CD8-positive, alpha-beta memory T cell (primary cell): ENCODE results near the gene ZSCAN10. TPM values are rescaled to one million over a fixed set of nuclear protein-coding genes. Genes with fewer than 3 reads are reported as not detected.
A peak's percentile ranks its signal among the peaks of the same experiment; 100 is the strongest.

Experiments
- CTCF ChIA-PET: fragments of 350-600 bp; sonication (Branson Sonifier 250); formaldehyde crosslinking; loops from one replicate; lab custom pipeline; 2021; ENCODE audit warnings: antibody characterized with exemption; lab: Charles Lee
- POLR2A ChIA-PET: fragments of 350-600 bp; sonication (Branson Sonifier 250); formaldehyde crosslinking; loops from one replicate; lab custom pipeline; 2021; ENCODE audit warnings: antibody characterized with exemption; lab: Charles Lee
- DNase-seq, 5 donors: peaks; one replicate each; pipeline versions ENCODE4 v3.0.0 to v3.0.0-alpha.2; 2020 to 2022; ENCODE audit warnings: mixed read lengths in 1 of 5
- H3K27ac ChIP-seq: one replicate; pipeline ENCODE4 v1.7.0; 2013; ENCODE audit warnings: low read depth, mild to moderate bottlenecking, low read length, moderate library complexity
- H3K27me3 ChIP-seq: 2 replicates; pipeline ENCODE4 v1.7.0; 2013; ENCODE audit warnings: low read length, mild to moderate bottlenecking; ENCODE audit not compliant: insufficient read depth, poor library complexity, severe bottlenecking
- H3K36me3 ChIP-seq: 2 replicates; pipeline ENCODE4 v1.7.0; 2013; ENCODE audit warnings: mild to moderate bottlenecking, low read length, moderate library complexity; ENCODE audit not compliant: insufficient read depth
- H3K4me1 ChIP-seq: 2 replicates; pipeline ENCODE4 v1.7.0; 2013; ENCODE audit warnings: mild to moderate bottlenecking, low read length, moderate library complexity; ENCODE audit not compliant: insufficient read depth
- H3K4me3 ChIP-seq: 2 replicates; pipeline ENCODE4 v1.7.0; 2013; ENCODE audit warnings: mild to moderate bottlenecking, low read length
- H3K9me3 ChIP-seq: 2 replicates; pipeline ENCODE4 v1.7.0; 2013; ENCODE audit warnings: mild to moderate bottlenecking, low read length
- H3K27ac Mint-ChIP-seq, 8 donors: one replicate each; pipeline ENCODE4 v1.8.0; 2020 to 2021; ENCODE audit warnings: mixed read lengths in 8 of 8, mild to moderate bottlenecking in 6 of 8, inconsistent platforms in 3 of 8, moderate library complexity in 3 of 8
- H3K27me3 Mint-ChIP-seq, 2 donors: one replicate each; pipeline ENCODE4 v1.8.0; 2020 to 2021; ENCODE audit warnings: mixed read lengths in 2 of 2, mild to moderate bottlenecking in 1 of 2, moderate library complexity in 1 of 2
- H3K36me3 Mint-ChIP-seq, 3 donors: one replicate each; pipeline ENCODE4 v1.8.0; 2020 to 2021; ENCODE audit warnings: mixed read lengths in 3 of 3, inconsistent platforms in 1 of 3, mild to moderate bottlenecking in 1 of 3
- H3K4me1 Mint-ChIP-seq, 3 donors: one replicate each; pipeline ENCODE4 v1.8.0; 2020 to 2021; ENCODE audit warnings: mixed read lengths in 3 of 3, inconsistent platforms in 1 of 3, mild to moderate bottlenecking in 1 of 3
- H3K4me3 Mint-ChIP-seq, 7 donors: one replicate each; pipeline ENCODE4 v1.8.0; 2020 to 2021; ENCODE audit warnings: mixed read lengths in 7 of 7, mild to moderate bottlenecking in 6 of 7, moderate library complexity in 4 of 7, inconsistent platforms in 2 of 7
- H3K9me3 Mint-ChIP-seq, 5 donors: one replicate each; pipeline ENCODE4 v1.8.0; 2020 to 2022; ENCODE audit warnings: mixed read lengths in 5 of 5, mild to moderate bottlenecking in 3 of 5, moderate library complexity in 2 of 5, inconsistent platforms in 1 of 5
- polyA plus RNA-seq: library from polyadenylated mRNA; unstranded; fragments of 300-500 nt; fragmentation: Illumina TruSeq; gene quantifications from one replicate; pipeline ENCODE4 v1.2.3, GENCODE V29; 2021
- total RNA-seq, 2 experiments: library from RNA; stranded (reverse); gene quantifications; one replicate each; pipeline ENCODE4 v1.2.3, GENCODE V29; 2021

ZSCAN10 gene
- total and polyA plus RNA-seq, 3 experiments from 2014 or later: 0.15 TPM; not detected in 2

DNA sequence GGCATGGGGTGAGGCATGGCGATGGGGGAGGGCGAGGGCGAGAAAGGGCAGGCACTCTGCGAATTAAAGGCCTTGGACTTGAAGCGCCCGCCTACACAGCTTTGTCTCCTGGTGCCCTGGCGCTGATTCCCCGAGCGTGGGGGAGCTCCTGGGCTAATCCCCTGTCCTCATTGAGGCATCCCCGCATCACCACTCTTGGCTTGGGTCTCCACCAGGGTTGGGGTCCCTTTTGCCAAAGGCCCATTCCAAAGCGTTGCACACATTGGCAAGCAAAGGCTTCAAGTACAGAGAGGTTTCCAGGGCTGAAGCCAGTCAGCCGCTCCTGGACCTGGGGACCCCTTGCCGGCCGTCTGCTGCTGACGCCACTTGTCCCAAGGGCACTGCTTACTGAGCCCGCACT lies 21.3 kb upstream of the ZSCAN10 start:
- DNase-seq: no peak
- H3K36me3 Mint-ChIP-seq: peaks cover 0 to 6% (median 0%) of the 10 kb centered on the region in 3 donors
- no peak overlapping the region for H3K27ac ChIP-seq
- no peaks in the 10 kb centered on the region for H3K27me3 Mint-ChIP-seq
- POLR2A ChIA-PET: interaction anchor here (0.5 to 1.6 kb wide), 2 partner anchors 12 to 92 kb away, joined by 3 read pairs; no protein-coding TSS in a partner anchor
- no peaks in the 10 kb centered on the region for H3K36me3 ChIP-seq
- H3K9me3 Mint-ChIP-seq: no peaks in the 10 kb centered on the region
- peaks cover 11% of the 10 kb centered on the region for H3K4me1 ChIP-seq
- no peak overlapping the region for H3K4me3 Mint-ChIP-seq
- H3K27me3 ChIP-seq: no peaks in the 10 kb centered on the region
- no peaks in the 10 kb centered on the region for H3K9me3 ChIP-seq
- no peak overlapping the region for H3K27ac Mint-ChIP-seq
- peaks cover 14 to 24% (median 17%) of the 10 kb centered on the region in 3 donors for H3K4me1 Mint-ChIP-seq
- H3K4me3 ChIP-seq: no peak overlapping the region
- CTCF ChIA-PET: interaction anchor here (0.7 to 2.4 kb wide), 5 partner anchors 9 to 146 kb away, joined by 3 to 13 read pairs (median 4); no protein-coding TSS in a partner anchor

DNA sequence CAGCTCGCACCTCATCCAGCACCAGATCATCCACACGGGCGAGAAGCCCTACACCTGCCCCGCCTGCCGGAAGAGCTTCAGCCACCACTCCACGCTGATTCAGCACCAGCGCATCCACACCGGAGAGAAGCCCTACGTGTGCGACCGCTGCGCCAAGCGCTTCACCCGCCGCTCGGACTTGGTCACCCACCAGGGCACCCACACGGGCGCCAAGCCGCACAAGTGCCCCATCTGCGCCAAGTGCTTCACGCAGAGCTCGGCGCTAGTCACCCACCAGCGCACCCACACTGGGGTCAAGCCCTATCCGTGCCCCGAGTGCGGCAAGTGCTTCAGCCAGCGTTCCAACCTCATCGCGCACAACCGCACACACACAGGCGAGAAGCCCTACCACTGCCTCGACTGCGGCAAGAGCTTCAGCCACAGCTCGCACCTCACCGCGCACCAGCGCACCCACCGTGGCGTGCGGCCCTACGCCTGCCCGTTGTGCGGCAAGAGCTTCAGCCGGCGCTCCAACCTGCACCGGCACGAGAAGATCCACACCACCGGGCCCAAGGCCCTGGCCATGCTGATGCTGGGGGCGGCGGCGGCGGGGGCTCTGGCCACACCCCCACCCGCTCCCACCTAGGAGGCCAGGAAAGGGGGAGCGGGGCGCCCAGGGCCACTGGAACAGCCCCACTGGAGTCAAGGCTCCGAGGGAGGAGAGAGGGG lies 20.8 kb upstream of the ZSCAN10 start:
- H3K27me3 Mint-ChIP-seq: no peaks in the 10 kb centered on the region

DNA sequence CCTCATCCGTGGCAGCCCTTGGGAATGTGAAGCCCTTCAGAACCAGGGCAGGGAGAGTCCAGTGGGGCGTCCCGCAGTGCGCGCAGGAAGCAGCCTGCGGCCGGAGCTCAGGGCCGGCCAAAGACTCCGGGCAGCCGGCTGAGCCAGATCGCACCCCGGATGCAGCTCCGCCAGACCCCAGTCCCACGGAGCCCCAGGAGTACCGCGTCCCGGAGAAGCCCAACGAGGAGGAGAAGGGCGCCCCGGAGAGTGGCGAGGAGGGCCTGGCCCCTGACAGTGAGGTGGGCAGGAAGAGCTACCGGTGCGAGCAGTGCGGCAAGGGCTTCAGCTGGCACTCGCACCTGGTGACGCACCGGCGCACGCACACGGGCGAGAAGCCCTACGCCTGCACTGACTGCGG lies 20.2 kb upstream of the ZSCAN10 start:
- Histone ChIP-seq H3K36me3 (no peaks in the 10 kb centered on the region), H3K9me3 (no peaks in the 10 kb centered on the region), H3K27me3 (no peaks in the 10 kb centered on the region), H3K27ac (no peak overlapping the region), H3K4me3 (no peak overlapping the region), H3K4me1 (peaks cover 8% of the 10 kb centered on the region)
- POLR2A ChIA-PET: interaction anchor here (1.6 kb wide), 1 partner anchor 90 kb away, joined by 3 read pairs; no protein-coding TSS in a partner anchor
- peaks cover 7 to 14% (median 10%) of the 10 kb centered on the region in 3 donors for H3K4me1 Mint-ChIP-seq
- H3K4me3 Mint-ChIP-seq: no peak overlapping the region
- no peaks in the 10 kb centered on the region for H3K27me3 Mint-ChIP-seq
- no peaks in the 10 kb centered on the region for H3K9me3 Mint-ChIP-seq
- CTCF ChIA-PET: interaction anchor here (1.1 to 2.4 kb wide), 4 partner anchors 10 to 87 kb away, joined by 3 to 13 read pairs (median 4); no protein-coding TSS in a partner anchor
- no peak overlapping the region for H3K27ac Mint-ChIP-seq
- H3K36me3 Mint-ChIP-seq: peaks cover 0 to 3% (median 1%) of the 10 kb centered on the region in 3 donors
- no peak for DNase-seq

More for the DNA sequence above, 20.8 kb upstream of the ZSCAN10 start:
- CTCF ChIA-PET: interaction anchor here (0.7 to 2.4 kb wide), 6 partner anchors 10 to 147 kb away, joined by 3 to 13 read pairs (median 4); no protein-coding TSS in a partner anchor
- peaks cover 0 to 6% (median under 1%) of the 10 kb centered on the region in 3 donors for H3K36me3 Mint-ChIP-seq
- POLR2A ChIA-PET: interaction anchor here (1.6 kb wide), 1 partner anchor 91 kb away, joined by 3 read pairs; no protein-coding TSS in a partner anchor
- DNase-seq: no peak
- Histone ChIP-seq H3K4me3 (no peak overlapping the region), H3K27me3 (no peaks in the 10 kb centered on the region), H3K9me3 (no peaks in the 10 kb centered on the region), H3K4me1 (peaks cover 8% of the 10 kb centered on the region), H3K27ac (no peak overlapping the region), H3K36me3 (no peaks in the 10 kb centered on the region)
- H3K9me3 Mint-ChIP-seq: no peaks in the 10 kb centered on the region
- H3K4me3 Mint-ChIP-seq: no peak overlapping the region
- H3K4me1 Mint-ChIP-seq: peaks cover 11 to 20% (median 14%) of the 10 kb centered on the region in 3 donors
- no peak overlapping the region for H3K27ac Mint-ChIP-seq

DNA sequence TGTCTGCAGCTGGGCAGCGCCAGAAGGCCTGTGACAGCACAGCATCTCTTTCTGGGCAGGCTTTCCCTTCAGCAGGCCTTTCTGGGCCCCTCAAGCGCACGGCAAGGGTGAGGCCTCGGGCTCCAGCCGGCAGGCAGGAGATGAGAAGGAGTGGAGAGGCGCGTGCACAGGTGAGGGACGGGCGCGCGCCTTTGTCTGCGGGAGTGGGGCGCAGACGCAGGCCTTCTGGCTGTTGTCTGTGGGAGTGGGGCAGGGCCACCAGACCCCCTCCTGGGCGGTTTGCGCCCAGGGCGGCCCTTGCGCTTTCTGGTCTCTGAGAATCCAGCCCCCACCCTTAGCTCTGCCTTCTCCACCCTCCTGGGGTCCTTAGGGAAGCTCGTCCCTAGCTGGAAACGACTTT lies 19.8 kb upstream of the ZSCAN10 start:
- H3K27me3 Mint-ChIP-seq: no peaks in the 10 kb centered on the region
- CTCF ChIA-PET: interaction anchor here (1.3 to 2.4 kb wide), 3 partner anchors 11 to 44 kb away, joined by 3 to 13 read pairs (median 4); no protein-coding TSS in a partner anchor

DNA sequence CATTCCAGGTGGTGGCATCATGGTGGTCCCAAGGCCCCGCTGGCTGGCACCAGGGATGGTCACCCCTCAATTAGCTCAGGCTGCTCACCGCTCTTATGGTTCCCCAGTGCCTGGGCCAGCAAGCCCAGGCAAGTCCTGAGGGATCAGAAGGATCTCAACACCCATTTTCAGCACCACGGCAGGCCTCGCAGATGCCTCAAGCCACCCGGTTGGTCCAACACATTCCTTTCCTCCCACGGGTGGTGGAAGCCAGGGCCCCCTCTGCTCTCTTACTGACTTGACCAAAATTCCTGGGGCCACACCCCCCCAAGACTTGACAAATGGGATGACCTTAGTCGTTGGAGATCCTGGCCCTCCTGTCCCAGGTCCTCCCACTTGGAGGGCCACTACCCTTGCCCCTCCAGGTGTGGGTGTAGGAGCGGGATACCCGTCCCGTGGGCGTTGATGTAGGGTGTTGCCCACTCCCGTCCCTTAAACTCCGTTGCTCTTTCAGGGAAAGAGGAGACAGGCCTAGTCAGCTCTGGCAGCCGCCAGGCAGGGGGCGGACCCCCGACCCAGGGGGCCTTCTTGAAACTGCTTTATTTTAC lies 19.2 kb upstream of the ZSCAN10 start:
- Mint-ChIP-seq H3K4me1 (peaks cover 2 to 5% (median 4%) of the 10 kb centered on the region in 3 donors), H3K9me3 (no peaks in the 10 kb centered on the region), H3K27me3 (no peaks in the 10 kb centered on the region), H3K36me3 (peaks cover 0 to 5% (median 0%) of the 10 kb centered on the region in 3 donors), H3K4me3 (no peak overlapping the region), H3K27ac (no peak overlapping the region)
- POLR2A ChIA-PET: no interaction called here
- Histone ChIP-seq H3K4me1 (peaks cover 2% of the 10 kb centered on the region), H3K27me3 (no peaks in the 10 kb centered on the region), H3K4me3 (no peak overlapping the region), H3K9me3 (no peaks in the 10 kb centered on the region), H3K36me3 (no peaks in the 10 kb centered on the region), H3K27ac (no peak overlapping the region)
- CTCF ChIA-PET: interaction anchor here (0.7 to 2.4 kb wide), 5 partner anchors 11 to 44 kb away, joined by 3 to 19 read pairs (median 5); no protein-coding TSS in a partner anchor
- no peak for DNase-seq

More for the DNA sequence above, 19.8 kb upstream of the ZSCAN10 start:
- no peaks in the 10 kb centered on the region for H3K27me3 ChIP-seq
- H3K4me3 ChIP-seq: no peak overlapping the region
- POLR2A ChIA-PET: interaction anchor here (1.6 kb wide), 1 partner anchor 90 kb away, joined by 3 read pairs; no protein-coding TSS in a partner anchor
- peaks cover 7% of the 10 kb centered on the region for H3K4me1 ChIP-seq
- Mint-ChIP-seq H3K36me3 (peaks cover 0 to 3% (median 0%) of the 10 kb centered on the region in 3 donors), H3K27ac (no peak overlapping the region), H3K4me1 (peaks cover 7 to 11% (median 10%) of the 10 kb centered on the region in 3 donors), H3K9me3 (no peaks in the 10 kb centered on the region), H3K4me3 (no peak overlapping the region)
- no peak for DNase-seq
- H3K36me3 ChIP-seq: no peaks in the 10 kb centered on the region
- H3K9me3 ChIP-seq: no peaks in the 10 kb centered on the region
- no peak overlapping the region for H3K27ac ChIP-seq

DNA sequence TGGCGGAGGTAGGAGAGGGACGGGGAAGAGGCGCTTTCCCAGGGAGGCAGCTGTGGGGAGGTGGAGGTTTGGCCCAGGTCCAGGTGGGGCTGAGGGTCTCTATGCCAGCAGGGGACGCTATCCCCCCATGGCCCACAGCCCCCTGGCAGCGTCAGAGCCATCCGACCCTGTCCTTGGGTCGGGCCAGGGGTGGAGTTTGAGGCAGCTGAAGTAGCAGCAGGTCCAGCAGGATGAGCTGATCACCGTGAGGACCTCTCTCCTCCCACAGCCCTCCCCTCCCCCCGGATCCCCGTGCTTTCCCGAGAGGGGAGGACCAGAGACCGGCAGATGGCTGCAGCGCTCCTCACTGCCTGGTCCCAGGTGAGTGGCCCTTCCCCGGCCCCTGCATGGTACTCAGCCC lies 16.5 kb upstream of the ZSCAN10 start:
- Histone ChIP-seq H3K36me3 (no peaks in the 10 kb centered on the region), H3K9me3 (no peaks in the 10 kb centered on the region), H3K4me1 (no peaks in the 10 kb centered on the region), H3K4me3 (no peak overlapping the region), H3K27me3 (no peaks in the 10 kb centered on the region), H3K27ac (no peak overlapping the region)
- ChIA-PET CTCF (interaction anchor here (0.7 to 2.8 kb wide), 4 partner anchors 13 to 112 kb away, joined by 3 to 14 read pairs (median 3); no protein-coding TSS in a partner anchor), POLR2A (no interaction called here)
- H3K36me3 Mint-ChIP-seq: peaks cover 0 to 5% (median 0%) of the 10 kb centered on the region in 3 donors
- H3K9me3 Mint-ChIP-seq: no peaks in the 10 kb centered on the region
- no peak overlapping the region for H3K27ac Mint-ChIP-seq
- peaks cover 2 to 5% of the 10 kb centered on the region in 2 donors for H3K27me3 Mint-ChIP-seq
- no peak for DNase-seq
- no peaks in the 10 kb centered on the region for H3K4me1 Mint-ChIP-seq
- no peak overlapping the region for H3K4me3 Mint-ChIP-seq

DNA sequence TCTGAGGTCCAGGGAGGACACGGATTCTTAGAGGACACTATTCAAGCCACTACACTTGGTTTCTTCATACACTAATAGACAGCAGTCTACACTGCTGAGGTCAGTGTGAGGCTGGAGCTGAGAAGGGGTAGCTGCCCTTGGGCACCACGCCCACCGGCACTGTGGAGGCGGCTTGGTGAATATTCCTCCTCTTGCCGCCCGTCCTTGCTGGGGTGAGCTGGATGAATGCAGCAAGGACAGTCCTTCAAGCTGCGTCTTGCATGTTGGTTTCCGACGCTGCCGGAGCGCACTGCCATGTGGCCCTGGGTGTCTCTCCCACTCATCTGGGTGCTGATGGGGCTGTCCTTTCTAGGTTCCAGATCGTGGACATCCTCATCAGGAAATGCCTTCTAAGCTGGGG lies 15.9 kb upstream of the ZSCAN10 start:
- no peaks in the 10 kb centered on the region for H3K27me3 ChIP-seq
- no peak overlapping the region for H3K27ac ChIP-seq
- CTCF ChIA-PET: interaction anchor here (1.0 to 2.8 kb wide), 4 partner anchors 12 to 111 kb away, joined by 3 to 14 read pairs (median 3); no protein-coding TSS in a partner anchor
- Mint-ChIP-seq H3K36me3 (peaks cover 0 to 5% (median 0%) of the 10 kb centered on the region in 3 donors), H3K4me1 (no peaks in the 10 kb centered on the region), H3K27ac (peak overlapping the region in 1 of 8 donors; percentile 38), H3K9me3 (no peaks in the 10 kb centered on the region), H3K4me3 (no peak overlapping the region), H3K27me3 (peaks cover 2 to 5% of the 10 kb centered on the region in 2 donors)
- POLR2A ChIA-PET: no interaction called here
- H3K4me1 ChIP-seq: no peaks in the 10 kb centered on the region
- DNase-seq: no peak
- no peaks in the 10 kb centered on the region for H3K9me3 ChIP-seq
- no peak overlapping the region for H3K4me3 ChIP-seq
- no peaks in the 10 kb centered on the region for H3K36me3 ChIP-seq
